NCI-H345 treated with DMSO at 0.1 percent for 48 hours (cell line): ENCODE measurements around the gene GPC5.

Experiments used
- DNase-seq: peaks from one replicate; lab custom pipeline; 2025; ENCODE audit not compliant: unreplicated experiment; lab: John Stamatoyannopoulos, UW

GPC5 gene

GRCh38 chr13:91950803-91951202, 552.4 kb downstream of the GPC5 start:
- DNase-seq = no peak

GRCh38 chr13:91955546-91956355, 557.3 kb downstream of the GPC5 start:
- no peak for DNase-seq

- DNase-seq = no peak
Measured at GRCh38 chr13:91960947-91961346, 562.5 kb downstream of the GPC5 start.

- no peak for DNase-seq
Measured at GRCh38 chr13:91962946-91963345, 564.5 kb downstream of the GPC5 start.

- DNase-seq = no peak
Measured at GRCh38 chr13:91965511-91965910, 567.1 kb downstream of the GPC5 start.

GRCh38 chr13:91978571-91978970, 580.1 kb downstream of the GPC5 start:
- DNase-seq = no peak

- no peak for DNase-seq
Measured at GRCh38 chr13:91986761-91987483, 588.5 kb downstream of the GPC5 start.

- no peak for DNase-seq
Measured at GRCh38 chr13:91988331-91988730, 589.9 kb downstream of the GPC5 start.

- no peak for DNase-seq
Measured at GRCh38 chr13:92012787-92013186, 614.4 kb downstream of the GPC5 start.

GRCh38 chr13:92017737-92018136, 619.3 kb downstream of the GPC5 start:
- DNase-seq = no peak

GRCh38 chr13:92028695-92029094, 630.3 kb downstream of the GPC5 start:
- no peak for DNase-seq

- no peak for DNase-seq
Measured at GRCh38 chr13:92029641-92030040, 631.2 kb downstream of the GPC5 start.

- no peak for DNase-seq
Measured at GRCh38 chr13:92038905-92039304, 640.5 kb downstream of the GPC5 start.

- DNase-seq = no peak
Measured at GRCh38 chr13:92042522-92042921, 644.1 kb downstream of the GPC5 start.

GRCh38 chr13:92044351-92044750, 645.9 kb downstream of the GPC5 start:
- DNase-seq = no peak

- no peak for DNase-seq
Measured at GRCh38 chr13:92054389-92054788, 656.0 kb downstream of the GPC5 start.

GRCh38 chr13:92074658-92075057, 676.2 kb downstream of the GPC5 start:
- DNase-seq = no peak

- no peak for DNase-seq
Measured at GRCh38 chr13:92097337-92097903, 699.0 kb downstream of the GPC5 start.

GRCh38 chr13:92101801-92102200, 703.4 kb downstream of the GPC5 start:
- DNase-seq = no peak

- no peak for DNase-seq
Measured at GRCh38 chr13:92103689-92104153, 705.3 kb downstream of the GPC5 start.

- no peak for DNase-seq
Measured at GRCh38 chr13:92122186-92122853, 723.9 kb downstream of the GPC5 start.
